ENCODE data around the gene ZNF891.

The ZNF891 gene

GRCh38 chr12:133058203-133059113, 71.6 kb downstream of the ZNF891 start:
- no peak for ATAC-seq

- no peak for ATAC-seq
Observed at GRCh38 chr12:133057446-133057845, 72.6 kb downstream of the ZNF891 start.
